Measurements from ENCODE around the gene GAS7.

GAS7 gene

GRCh38 chr17:9878356-9878755 is 320.1 kb downstream of the GAS7 start:
- DNase-seq (ENCODE audit: low read depth), result no peak
- TF ChIP-seq CTCF (IDR thresholded peaks at IDR 0.05; ENCODE audit: low read depth, low read length, missing control alignments), result no peak

GRCh38 chr17:9875441-9875840 is 323.0 kb downstream of the GAS7 start:
- H3K4me3 ChIP-seq (ENCODE audit: low read depth, low read length), result no peak overlapping the region
- no peak for DNase-seq (ENCODE audit: low read depth)
- no peak for TF ChIP-seq CTCF (IDR thresholded peaks at IDR 0.05; ENCODE audit: low read depth, low read length, missing control alignments)

More at GRCh38 chr17:9878356-9878755, 320.1 kb downstream of the GAS7 start:
- H3K4me3 ChIP-seq (ENCODE audit: low read depth, low read length), result no peak overlapping the region

- H3K4me3 ChIP-seq (ENCODE audit: low read depth, low read length), result no peak overlapping the region
- no peak for DNase-seq (ENCODE audit: low read depth)
- TF ChIP-seq CTCF (IDR thresholded peaks at IDR 0.05; ENCODE audit: low read depth, low read length, missing control alignments), result no peak
Measured at GRCh38 chr17:9874722-9875121, 323.7 kb downstream of the GAS7 start.

GRCh38 chr17:9872852-9873251 is 325.6 kb downstream of the GAS7 start:
- TF ChIP-seq CTCF (IDR thresholded peaks at IDR 0.05; ENCODE audit: low read depth, low read length, missing control alignments), result no peak
- H3K4me3 ChIP-seq (ENCODE audit: low read depth, low read length), result no peak overlapping the region
- DNase-seq (ENCODE audit: low read depth), result no peak

- no peak for TF ChIP-seq CTCF (IDR thresholded peaks at IDR 0.05; ENCODE audit: low read depth, low read length, missing control alignments)
- H3K4me3 ChIP-seq (ENCODE audit: low read depth, low read length), result no peak overlapping the region
- no peak for DNase-seq (ENCODE audit: low read depth)
Measured at GRCh38 chr17:9868552-9868951, 329.9 kb downstream of the GAS7 start.

DNA sequence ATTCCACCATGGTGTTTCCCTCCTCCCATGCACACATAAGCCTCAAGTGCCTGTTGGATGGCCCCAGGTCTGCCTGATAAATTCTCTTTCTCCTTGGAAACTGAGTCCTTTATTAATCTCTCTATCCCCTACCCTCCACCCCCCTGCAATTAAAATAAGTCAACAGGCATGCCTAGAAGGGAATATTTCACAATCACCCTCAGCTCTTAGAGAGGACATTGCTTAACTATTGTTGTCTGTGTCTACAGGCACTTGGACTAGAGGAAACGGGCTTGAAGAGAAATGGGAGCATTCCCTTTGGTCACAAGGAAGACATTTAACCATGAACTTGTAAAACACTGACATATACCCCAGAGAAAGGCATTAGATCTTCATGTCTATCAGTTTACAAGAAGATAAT is 332.8 kb downstream of the GAS7 start:
- no peak for DNase-seq (ENCODE audit: low read depth)
- TF ChIP-seq CTCF (IDR thresholded peaks at IDR 0.05; ENCODE audit: low read depth, low read length, missing control alignments), result no peak
- no peak overlapping the region for H3K4me3 ChIP-seq (ENCODE audit: low read depth, low read length)

DNA sequence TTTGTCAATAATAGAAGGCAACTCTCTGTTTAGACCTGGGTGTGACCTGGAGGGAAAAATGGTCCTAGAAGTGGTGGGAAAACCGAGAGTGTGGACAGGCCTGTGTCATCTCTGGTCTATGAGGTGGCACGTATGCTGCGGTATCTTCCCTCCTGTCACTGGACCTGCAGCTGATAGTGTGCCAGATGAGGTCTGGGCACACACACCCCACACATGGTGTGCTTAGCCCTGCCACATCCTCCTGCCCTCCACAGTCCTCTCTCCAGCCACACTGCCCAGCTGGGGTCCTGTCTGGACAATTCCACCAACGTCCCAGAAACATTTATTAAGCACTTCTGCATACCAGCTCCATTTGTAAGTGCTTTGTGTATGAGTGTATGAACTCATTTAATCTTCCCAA is 335.5 kb downstream of the GAS7 start:
- no peak for DNase-seq (ENCODE audit: low read depth)
- no peak overlapping the region for H3K4me3 ChIP-seq (ENCODE audit: low read depth, low read length)
- TF ChIP-seq CTCF (IDR thresholded peaks at IDR 0.05; ENCODE audit: low read depth, low read length, missing control alignments), result no peak

Measured in GM12864 (cell line).